Renal cortical epithelial cell (primary cell): ENCODE data around the gene AFM. TPM values are rescaled to one million over a fixed set of nuclear protein-coding genes. Genes with fewer than 3 reads are reported as not detected.
"Not testable (repeated sequence)": the region's sequence is repeated elsewhere in the genome, so short reads cannot be mapped to it uniquely, and the experiment has no call there.

Experiments used
- DNase-seq: peaks from one replicate; pipeline ENCODE4 v3.0.0-alpha.2; 2011; ENCODE audit warnings: low read depth
- total RNA-seq: library from RNA; depleted of rRNA; stranded (reverse); fragments of >200 nt; gene quantifications from 2 replicates; pipeline ENCODE4 v1.2.3, GENCODE V29; 2014

The AFM gene
- total RNA-seq, 1 donor from 2014 or later = not detected

DNA sequence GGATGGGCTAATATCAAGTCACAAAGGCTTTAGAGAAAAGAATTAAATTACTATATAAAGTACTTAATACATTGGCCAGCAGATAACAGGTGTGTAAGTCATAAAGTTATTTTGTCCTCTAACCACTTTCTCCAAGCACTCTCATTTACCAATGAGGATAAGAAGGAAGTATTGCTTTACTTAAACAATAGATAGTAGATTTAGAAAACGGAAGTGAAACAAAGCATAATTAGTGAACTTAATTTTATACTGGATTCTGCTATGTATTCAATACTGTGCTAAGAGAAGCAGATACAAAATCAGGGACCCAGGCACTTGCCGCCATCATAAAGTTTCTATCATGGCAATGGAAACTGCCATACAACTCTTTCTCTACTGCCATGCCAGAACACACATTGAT lies 24.0 kb downstream of the AFM start:
- no peak for DNase-seq

DNA sequence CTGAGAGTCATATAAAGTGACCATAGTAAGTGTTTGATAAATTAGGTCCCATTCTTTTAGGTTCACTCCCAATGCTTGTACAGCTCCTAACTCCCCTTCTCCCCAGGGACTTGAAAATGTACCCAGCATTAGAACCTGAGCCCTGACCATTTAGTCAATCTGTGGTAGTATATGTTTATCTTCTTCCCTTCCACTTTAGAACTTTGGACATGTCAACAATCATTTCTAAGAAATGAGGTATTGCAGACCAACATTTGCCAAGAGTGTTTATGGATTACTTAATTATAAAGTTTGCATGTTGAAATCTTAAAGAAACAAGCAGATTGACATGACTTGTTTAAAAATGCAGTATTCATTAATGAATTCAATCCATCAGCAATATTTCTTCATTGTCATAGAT lies 26.0 kb downstream of the AFM start:
- DNase-seq = peak; percentile 1

GRCh38 chr4:73508651-73509050 lies 27.1 kb downstream of the AFM start:
- no peak for DNase-seq

DNA sequence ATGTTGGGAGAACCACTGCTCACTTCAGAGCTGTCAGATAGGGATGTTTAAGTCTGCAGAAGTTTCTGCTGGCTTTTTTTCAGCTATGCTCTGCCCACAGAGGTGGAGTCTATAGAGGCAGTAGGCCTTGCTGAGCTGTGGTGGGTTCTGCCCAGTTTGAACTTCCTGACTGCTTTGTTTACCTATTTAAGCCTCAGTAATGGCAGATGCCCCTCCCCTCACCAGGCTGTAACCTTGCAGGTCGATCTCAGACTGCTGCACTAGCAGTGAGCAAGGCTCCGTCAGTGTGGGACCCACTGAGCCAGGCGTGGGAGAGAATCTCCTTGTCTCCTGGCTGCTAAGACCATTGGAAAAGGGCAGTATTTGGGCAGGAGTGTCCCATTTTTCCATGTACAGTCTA lies 36.8 kb downstream of the AFM start:
- no peak for DNase-seq

GRCh38 chr4:73520821-73521220 lies 39.3 kb downstream of the AFM start:
- peak; percentile 8 for DNase-seq

- peak; percentile 22 for DNase-seq
Observed at GRCh38 chr4:73523126-73523525, 41.6 kb downstream of the AFM start.

GRCh38 chr4:73525611-73526010 lies 44.1 kb downstream of the AFM start:
- DNase-seq = no peak

GRCh38 chr4:73527196-73527595 lies 45.7 kb downstream of the AFM start:
- DNase-seq = no peak

GRCh38 chr4:73528171-73528570 lies 46.6 kb downstream of the AFM start:
- peak; percentile 9 for DNase-seq

GRCh38 chr4:73533515-73534422 lies 52.2 kb downstream of the AFM start:
- peak; percentile 25 for DNase-seq

- no peak for DNase-seq
Observed at GRCh38 chr4:73538162-73538561, 56.6 kb downstream of the AFM start.

DNA sequence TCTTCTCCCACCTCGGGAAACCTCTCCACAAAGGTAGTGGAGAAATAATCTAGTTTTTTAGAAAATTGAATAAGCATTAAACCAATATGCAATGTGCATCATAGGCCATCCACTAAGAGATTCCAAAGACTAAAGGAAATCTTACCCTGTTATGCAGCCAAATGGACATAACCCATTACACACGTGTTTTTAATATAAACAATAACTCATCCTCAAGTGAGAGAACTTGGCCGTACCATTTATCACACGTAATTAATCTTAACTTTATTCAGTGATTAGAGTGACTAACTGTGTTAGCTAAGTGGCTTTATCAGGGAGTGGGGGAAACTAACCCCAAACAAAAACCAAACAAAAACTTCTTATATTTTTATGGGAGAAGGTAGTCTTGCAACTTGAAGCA lies 57.8 kb downstream of the AFM start:
- no peak for DNase-seq

DNA sequence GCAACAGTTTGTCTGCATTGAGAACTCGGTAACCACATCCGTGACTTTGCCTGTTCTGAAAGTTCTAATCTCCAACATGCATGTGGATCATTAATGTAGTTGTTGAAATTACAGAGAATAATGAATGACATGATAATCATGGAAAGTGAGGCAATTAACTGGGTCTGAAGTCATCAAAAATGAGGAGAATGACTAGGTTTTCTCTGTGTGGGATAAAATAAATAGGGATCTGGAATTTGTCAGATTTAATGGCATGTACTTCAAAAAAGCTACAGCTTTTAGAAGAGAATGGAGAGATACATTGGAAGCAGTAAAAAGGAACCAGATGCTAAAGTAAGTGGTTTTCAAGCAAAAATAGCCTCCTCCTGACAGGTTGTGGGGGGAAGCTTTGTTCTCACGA lies 59.3 kb downstream of the AFM start:
- no peak for DNase-seq

DNA sequence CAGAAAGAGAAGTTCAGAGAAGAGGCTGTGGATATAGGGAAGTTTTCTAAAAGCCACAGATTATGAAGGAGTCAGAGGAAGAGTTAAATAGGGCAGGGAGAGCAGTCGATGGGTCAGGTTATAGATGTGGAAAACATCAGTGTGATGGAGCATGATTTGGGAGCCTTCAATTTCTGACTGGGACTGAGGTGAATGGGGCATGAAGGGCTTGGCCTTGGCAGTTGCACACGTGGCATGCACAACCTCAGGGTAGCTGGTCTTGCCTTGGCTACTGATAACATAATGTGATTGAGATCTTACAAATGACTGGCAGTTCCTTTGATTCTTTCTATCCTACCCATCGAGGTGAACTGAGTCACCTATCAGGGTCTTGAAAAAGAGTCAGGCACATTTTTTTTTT lies 59.7 kb downstream of the AFM start:
- DNase-seq = no peak

DNA sequence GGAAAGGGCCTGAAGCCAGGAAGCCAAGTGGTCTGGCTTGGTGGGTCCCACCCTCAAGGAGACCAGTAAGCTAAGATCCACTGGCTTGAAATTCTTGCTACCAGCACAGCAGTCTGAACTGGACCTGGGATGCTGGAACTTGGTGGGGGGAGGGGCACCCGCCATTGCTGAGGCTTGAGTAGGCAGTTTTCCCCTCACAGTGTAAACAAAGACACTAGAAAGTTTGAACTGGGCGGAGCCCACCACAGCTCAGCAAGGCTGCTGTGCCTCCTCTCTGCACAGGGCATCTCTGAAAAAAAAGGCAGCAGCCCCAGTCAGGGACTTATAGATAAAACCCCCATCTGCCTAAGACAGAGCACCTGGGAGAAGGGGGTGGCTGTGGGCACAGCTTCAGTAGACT lies 63.1 kb downstream of the AFM start:
- no peak for DNase-seq

DNA sequence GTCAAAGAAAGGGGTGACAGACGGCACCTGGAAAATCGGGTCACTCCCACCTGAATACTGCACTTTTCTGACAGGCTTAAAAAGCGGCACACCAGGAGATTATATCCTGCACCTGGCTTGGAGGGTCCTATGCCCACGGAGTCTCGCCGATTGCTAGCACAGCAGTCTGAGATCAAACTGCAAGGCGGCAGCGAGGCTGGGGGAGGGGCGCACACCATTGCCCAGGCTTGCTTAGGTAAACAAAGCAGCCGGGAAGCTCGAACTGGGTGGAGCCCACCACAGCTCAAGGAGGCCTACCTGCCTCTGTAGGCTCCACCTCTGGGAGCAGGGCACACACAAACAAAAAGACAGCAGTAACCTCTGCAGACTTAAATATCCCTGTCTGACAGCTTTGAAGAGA lies 69.3 kb downstream of the AFM start:
- DNase-seq = not testable (repeated sequence)

Other genes starting within 250 kb of the AFM start
- 39.1 and 108 TPM in 2 replicates for gene ANKRD17, start 222.9 kb upstream of the AFM start, total RNA-seq
- gene ALB, start 77.5 kb upstream of the AFM start, total RNA-seq = not detected in 2 replicates
- gene AFP, start 45.5 kb upstream of the AFM start, total RNA-seq = 0.75 and 1.2 TPM in 2 replicates
- gene RASSF6, start 138.7 kb downstream of the AFM start, total RNA-seq = 8.3 and 10.6 TPM in 2 replicates